COLO668 (cell line): Measurements from ENCODE around the gene LTBP2.
"Not testable (repeated sequence)": the region's sequence is repeated elsewhere in the genome, so short reads cannot be mapped to it uniquely, and the experiment has no call there.

Experiments
- DNase-seq: peaks from one replicate; lab custom pipeline; 2025; ENCODE audit not compliant: unreplicated experiment; lab: John Stamatoyannopoulos, UW

Gene LTBP2

DNA sequence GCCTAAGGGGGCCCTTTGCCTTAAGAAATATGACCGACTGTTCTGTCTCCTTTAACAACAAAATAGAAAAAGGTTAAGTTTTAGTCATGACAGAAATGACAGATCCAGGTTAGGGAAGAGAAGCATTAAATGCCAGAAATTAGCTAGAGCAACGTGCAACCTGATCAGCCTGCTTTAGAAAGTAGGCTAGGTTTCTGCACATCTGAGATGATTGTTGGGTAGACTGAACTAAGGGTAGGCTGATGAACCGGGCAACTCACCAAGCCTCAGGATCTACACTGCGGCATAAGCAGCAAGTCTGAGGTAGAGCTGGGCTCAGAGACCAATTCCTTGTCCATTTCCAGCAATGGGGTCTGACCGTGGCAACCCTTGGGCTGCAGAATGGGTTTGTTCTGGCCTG, 148.3 kb downstream of the LTBP2 start:
- no peak for DNase-seq

- no peak for DNase-seq
These were observed 149.0 kb downstream of the LTBP2 start for GRCh38 chr14:74462993-74463392.

DNA sequence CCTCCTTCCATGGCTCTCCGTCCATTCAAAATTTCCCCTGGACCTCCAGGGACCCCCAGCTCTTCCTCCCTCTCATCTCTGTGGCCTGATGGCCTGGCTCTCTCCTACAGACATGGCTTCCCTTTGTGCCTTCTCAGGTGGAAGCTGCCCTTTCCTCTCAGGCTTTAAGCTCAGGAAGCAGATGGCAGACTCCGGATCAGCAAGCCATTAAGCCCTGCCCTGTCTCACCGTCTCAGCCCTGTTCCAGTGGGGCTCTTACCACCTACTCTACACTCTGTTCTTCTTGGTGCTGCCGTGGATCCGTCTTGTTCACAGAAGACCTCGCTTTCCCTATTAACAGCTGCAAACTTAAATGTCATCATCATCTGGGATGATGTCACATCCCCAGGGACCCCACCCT, 152.1 kb downstream of the LTBP2 start:
- DNase-seq = no peak

GRCh38 chr14:74459289-74459946, 152.6 kb downstream of the LTBP2 start:
- peak; percentile 43 for DNase-seq

DNA sequence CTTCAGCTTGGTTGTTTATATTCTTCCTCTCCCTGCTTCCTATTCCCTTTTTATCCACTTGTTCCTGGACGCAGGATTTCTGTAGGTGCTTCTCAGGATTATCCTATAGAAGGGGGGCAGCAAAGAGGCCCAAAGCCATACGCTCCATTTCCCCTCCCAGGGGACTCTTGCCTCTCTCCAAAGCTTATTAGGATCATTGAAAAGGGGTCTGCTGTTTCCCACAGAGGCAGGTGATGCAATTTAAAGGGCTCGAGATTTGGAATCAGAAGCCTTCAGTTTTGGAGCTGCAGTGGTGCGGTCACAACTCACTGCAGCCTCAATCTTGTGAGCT, 154.5 kb downstream of the LTBP2 start:
- DNase-seq = no peak

DNA sequence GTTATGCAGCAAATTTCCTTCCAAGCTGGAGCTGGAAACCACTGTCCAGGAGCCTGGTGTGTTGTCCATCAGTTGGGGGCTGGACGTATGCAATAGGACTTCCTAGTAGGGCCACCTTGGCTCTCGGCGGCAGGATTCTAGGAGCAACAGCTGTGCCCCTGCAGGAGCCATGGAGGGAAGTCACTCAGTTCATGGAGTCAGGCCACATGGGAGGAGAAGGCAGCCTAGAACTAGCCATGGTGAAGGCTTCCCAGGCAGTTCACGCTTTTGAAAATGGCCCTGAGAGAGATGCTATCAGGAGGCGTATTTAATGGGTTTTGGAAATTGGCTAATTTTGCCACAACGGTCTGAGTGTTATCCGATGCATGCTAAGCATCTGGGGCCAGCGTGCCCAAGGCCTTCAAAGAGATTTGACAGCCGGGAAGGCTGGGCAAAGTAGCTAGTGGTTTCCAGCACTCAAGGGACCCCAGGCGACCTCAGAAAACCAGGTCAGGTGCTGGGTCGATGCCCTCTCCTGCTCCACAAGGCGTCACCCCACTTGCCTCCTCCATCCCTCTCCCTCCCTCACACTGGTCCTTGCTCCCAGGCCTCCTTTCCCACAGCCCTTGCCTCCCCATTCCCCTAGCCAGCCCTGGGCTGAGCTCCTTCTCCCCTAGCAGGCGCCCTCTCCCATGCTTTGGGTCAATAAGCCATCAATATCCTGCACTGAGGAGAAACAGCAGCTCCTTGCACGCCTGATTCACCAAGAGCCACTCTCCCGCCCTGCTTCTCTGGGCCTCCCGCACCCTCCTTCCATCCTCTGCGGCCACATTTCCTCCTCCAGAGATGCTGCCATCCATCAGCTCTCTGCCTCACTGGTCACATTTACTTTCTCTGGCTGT, 155.1 kb downstream of the LTBP2 start:
- no peak for DNase-seq

GRCh38 chr14:74454397-74454796, 157.6 kb downstream of the LTBP2 start:
- not testable (repeated sequence) for DNase-seq
